ENCODE data around the gene CPN2. TPM values are rescaled to one million over a fixed set of nuclear protein-coding genes. Genes with fewer than 3 reads are reported as not detected.

CPN2 gene
- total RNA-seq, 2 donors from 2014 or later = 0.15 TPM; not detected in 1

DNA sequence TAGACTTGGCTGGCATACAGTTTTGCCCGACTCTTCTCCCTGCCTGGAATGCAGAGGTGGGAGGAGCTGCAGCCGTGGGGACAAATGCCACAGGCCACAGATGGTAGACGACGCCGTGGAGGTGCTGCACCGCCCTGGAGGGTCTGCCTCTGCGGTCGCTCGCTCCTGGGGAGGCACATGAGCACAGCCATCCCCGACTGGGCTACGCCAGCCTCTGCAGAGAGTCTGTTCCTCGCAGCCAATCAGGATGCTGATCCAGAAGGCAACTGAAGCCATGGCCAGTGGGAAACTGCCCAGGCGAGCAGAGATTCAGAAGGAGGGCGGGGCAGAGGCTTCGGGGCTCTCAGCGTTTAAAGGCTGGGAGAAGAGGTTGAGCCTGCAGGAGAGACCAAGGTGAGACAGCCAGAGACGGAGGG, 30.3 kb upstream of the CPN2 start:
- H3K9me3 ChIP-seq = no peaks in the 10 kb centered on the region
- no peaks in the 10 kb centered on the region for H3K27me3 ChIP-seq
- no peak overlapping the region for H3K27ac ChIP-seq
- no peaks in the 10 kb centered on the region for H3K4me1 ChIP-seq
- H3K4me3 ChIP-seq = no peak overlapping the region
- H3K36me3 ChIP-seq = no peaks in the 10 kb centered on the region
- no peak overlapping the region for H3K9ac ChIP-seq (ENCODE audit: low read depth in 2 of 2, low read length in 2 of 2)
- TF ChIP-seq, protein P1, sequence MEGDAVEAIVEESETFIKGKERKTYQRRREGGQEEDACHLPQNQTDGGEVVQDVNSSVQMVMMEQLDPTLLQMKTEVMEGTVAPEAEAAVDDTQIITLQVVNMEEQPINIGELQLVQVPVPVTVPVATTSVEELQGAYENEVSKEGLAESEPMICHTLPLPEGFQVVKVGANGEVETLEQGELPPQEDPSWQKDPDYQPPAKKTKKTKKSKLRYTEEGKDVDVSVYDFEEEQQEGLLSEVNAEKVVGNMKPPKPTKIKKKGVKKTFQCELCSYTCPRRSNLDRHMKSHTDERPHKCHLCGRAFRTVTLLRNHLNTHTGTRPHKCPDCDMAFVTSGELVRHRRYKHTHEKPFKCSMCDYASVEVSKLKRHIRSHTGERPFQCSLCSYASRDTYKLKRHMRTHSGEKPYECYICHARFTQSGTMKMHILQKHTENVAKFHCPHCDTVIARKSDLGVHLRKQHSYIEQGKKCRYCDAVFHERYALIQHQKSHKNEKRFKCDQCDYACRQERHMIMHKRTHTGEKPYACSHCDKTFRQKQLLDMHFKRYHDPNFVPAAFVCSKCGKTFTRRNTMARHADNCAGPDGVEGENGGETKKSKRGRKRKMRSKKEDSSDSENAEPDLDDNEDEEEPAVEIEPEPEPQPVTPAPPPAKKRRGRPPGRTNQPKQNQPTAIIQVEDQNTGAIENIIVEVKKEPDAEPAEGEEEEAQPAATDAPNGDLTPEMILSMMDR (IDR thresholded peaks at IDR 0.05) = no peak
- intact Hi-C loops (cut with DNase I) = no loop called here
- DNase-seq = no peak

DNA sequence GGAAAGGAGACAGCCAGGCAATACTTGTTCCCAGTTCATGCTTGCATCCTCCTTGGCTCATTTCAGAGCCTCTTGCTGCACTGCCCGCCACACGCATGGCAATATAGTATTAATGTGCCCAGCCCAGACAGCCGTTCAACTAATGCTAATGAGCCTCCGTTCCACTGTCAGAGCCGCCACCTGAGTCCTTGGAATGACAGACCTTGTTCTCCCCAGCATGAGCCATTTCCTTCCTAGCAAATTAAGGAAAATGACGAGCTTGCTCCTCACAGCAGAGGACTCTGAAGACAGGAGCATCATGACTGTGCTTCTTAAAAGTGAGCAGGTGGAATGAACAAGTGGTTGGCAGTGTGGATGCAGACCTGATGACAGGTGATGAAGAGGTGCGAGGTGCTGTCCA, 29.2 kb upstream of the CPN2 start:
- no peaks in the 10 kb centered on the region for H3K27me3 ChIP-seq
- no peak for DNase-seq

DNA sequence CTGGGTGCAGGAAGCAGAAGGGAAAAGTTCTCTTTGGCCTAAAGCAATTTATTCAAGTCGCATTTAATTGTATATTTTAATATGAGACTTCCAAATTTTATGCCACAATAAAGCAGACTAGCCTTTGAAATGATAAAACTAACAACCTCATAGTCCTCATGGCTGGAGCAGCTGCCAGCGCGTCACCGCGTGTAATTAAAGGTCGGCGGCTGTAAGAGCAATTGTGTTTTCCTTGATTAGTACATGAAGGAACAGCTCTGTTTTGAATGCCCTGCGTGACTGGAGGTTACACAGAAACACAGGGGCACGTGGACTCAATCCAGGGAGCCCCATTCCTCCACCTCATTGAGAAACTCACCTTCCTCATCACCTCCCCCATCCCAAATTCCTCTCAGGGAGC, 28.5 kb upstream of the CPN2 start:
- H3K27me3 ChIP-seq = no peaks in the 10 kb centered on the region
- intact Hi-C loops (cut with DNase I) = no loop called here
- H3K27ac ChIP-seq = no peak overlapping the region
- TF ChIP-seq, protein P1 (IDR thresholded peaks at IDR 0.05) = no peak
- no peak overlapping the region for H3K4me3 ChIP-seq
- no peaks in the 10 kb centered on the region for H3K9me3 ChIP-seq
- H3K4me1 ChIP-seq = no peaks in the 10 kb centered on the region
- DNase-seq = no peak
- H3K36me3 ChIP-seq = no peaks in the 10 kb centered on the region
- no peak overlapping the region for H3K9ac ChIP-seq (ENCODE audit: low read depth in 2 of 2, low read length in 2 of 2)

More for the DNA sequence above, 29.2 kb upstream of the CPN2 start:
- TF ChIP-seq, protein P1 (IDR thresholded peaks at IDR 0.05) = no peak
- Histone ChIP-seq H3K27ac (no peak overlapping the region), H3K9ac (ENCODE audit: low read depth in 2 of 2, low read length in 2 of 2) (no peak overlapping the region), H3K9me3 (no peaks in the 10 kb centered on the region), H3K36me3 (no peaks in the 10 kb centered on the region), H3K4me1 (no peaks in the 10 kb centered on the region), H3K4me3 (no peak overlapping the region)
- intact Hi-C loops (cut with DNase I) = no loop called here

DNA sequence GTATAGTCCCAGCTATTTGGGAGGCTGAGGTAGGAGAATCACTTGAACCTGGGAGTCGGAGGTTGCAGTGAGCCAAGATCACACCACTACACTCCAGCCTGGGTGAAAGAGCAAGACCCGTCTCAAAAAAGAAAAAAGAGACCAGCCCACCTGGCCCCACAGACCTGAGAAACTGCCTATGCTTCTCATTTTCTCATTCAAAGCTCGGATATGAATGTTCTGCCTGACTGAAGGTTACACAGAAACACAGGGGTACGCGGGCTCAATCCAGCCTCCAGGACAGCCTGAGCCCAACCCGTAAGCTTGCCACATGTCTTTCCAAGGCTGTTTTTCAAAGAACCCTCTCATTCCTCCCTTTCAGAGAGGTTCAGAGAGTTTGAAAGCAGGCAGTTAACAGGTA, 28.1 kb upstream of the CPN2 start:
- Histone ChIP-seq H3K4me3 (no peak overlapping the region), H3K9me3 (no peaks in the 10 kb centered on the region), H3K9ac (ENCODE audit: low read depth in 2 of 2, low read length in 2 of 2) (no peak overlapping the region), H3K36me3 (no peaks in the 10 kb centered on the region), H3K27me3 (no peaks in the 10 kb centered on the region), H3K4me1 (no peaks in the 10 kb centered on the region), H3K27ac (no peak overlapping the region)
- DNase-seq = no peak
- TF ChIP-seq, protein P1 (IDR thresholded peaks at IDR 0.05) = no peak
- intact Hi-C loops (cut with DNase I) = no loop called here

DNA sequence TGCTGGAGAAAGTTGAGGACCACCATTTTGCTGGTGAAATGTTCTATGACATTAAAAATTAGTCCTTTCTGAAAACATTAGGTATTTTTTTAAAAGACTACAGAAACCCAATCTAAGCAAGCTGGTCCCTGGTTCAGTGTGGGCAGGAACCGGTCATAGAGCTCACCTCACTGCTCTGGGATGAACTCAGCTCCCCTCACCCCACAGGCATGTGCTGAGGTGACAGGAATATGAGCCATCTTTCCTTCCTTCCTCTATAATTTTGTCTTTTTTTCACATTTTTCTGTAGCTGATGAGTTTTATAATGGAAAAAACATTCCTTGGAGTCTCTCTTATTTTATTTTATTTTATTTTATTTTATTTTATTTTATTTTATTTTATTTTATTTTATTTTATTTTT, 26.6 kb upstream of the CPN2 start:
- TF ChIP-seq, protein P1 (IDR thresholded peaks at IDR 0.05) = no peak
- no peak for DNase-seq
- Histone ChIP-seq H3K4me3 (no peak overlapping the region), H3K4me1 (no peaks in the 10 kb centered on the region), H3K36me3 (no peaks in the 10 kb centered on the region), H3K27ac (no peak overlapping the region), H3K27me3 (no peaks in the 10 kb centered on the region), H3K9me3 (no peaks in the 10 kb centered on the region), H3K9ac (ENCODE audit: low read depth in 2 of 2, low read length in 2 of 2) (no peak overlapping the region)
- intact Hi-C loops (cut with DNase I) = no loop called here

DNA sequence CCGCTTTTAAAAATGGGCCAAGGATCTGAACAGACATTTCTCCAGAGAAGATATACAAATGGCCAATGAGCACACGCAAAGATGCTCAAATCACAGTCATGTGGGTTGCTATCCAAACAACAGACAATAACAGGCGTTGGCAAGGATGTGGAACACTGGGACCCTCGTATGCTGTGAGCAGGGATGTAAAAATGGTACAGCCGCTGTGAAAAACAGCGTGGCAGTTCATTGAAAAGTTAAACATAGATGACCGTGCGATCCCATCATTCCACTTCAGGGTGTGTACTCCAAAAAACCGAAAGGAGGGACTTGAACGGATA, 25.1 kb upstream of the CPN2 start:
- H3K36me3 ChIP-seq = no peaks in the 10 kb centered on the region

More for the DNA sequence above, 25.1 kb upstream of the CPN2 start:
- DNase-seq = no peak
- Histone ChIP-seq H3K27ac (no peak overlapping the region), H3K4me3 (no peak overlapping the region), H3K9ac (ENCODE audit: low read depth in 2 of 2, low read length in 2 of 2) (no peak overlapping the region), H3K4me1 (no peaks in the 10 kb centered on the region), H3K9me3 (no peaks in the 10 kb centered on the region), H3K27me3 (no peaks in the 10 kb centered on the region)
- intact Hi-C loops (cut with DNase I) = no loop called here
- TF ChIP-seq, protein P1 (IDR thresholded peaks at IDR 0.05) = no peak

Data from colonic mucosa (tissue), 4 donors.